ENCODE measurements around the gene CAPG.

GRCh38 chr2:85393836-85394235 lies 16.3 kb downstream of the CAPG start:
- TF ChIP-seq IRF2 (CRISPR knock-in tag; IDR thresholded peaks at IDR 0.05) (no peak), CHD4 (IDR thresholded peaks at IDR 0.05; ENCODE audit: insufficient read depth, insufficient replicate concordance, low read depth, low read length, poor library complexity, severe bottlenecking) (no peak), CTCF (IDR thresholded peaks at IDR 0.05 in 2 of 3, conservative IDR thresholded peaks at IDR 0.05 in 1 of 3; ENCODE audit: insufficient read depth in 2 of 3, low read depth in 1 of 3, low read length in 3 of 3) (no peak)
